Epithelial cell of esophagus (primary cell): ENCODE results near the gene BCL7A.
"Not testable (repeated sequence)": the region's sequence is repeated elsewhere in the genome, so short reads cannot be mapped to it uniquely, and the experiment has no call there.

Experiments
- DNase-seq: peaks from one replicate; pipeline ENCODE4 v3.0.0; 2010; ENCODE audit warnings: low read depth
- H3K4me3 ChIP-seq: 2 replicates; pipeline ENCODE4 v1.5.1; 2011; ENCODE audit warnings: mild to moderate bottlenecking, low read length, control low read depth
- TF ChIP-seq, protein P1 (sequence below): IDR thresholded peaks from 2 replicates; pipeline ENCODE4 v1.5.1; 2011; ENCODE audit warnings: low read depth, mild to moderate bottlenecking, low read length, control low read depth, inconsistent platforms; ENCODE audit not compliant: insufficient read depth; ENCODE audit errors: missing control alignments

The BCL7A gene

DNA sequence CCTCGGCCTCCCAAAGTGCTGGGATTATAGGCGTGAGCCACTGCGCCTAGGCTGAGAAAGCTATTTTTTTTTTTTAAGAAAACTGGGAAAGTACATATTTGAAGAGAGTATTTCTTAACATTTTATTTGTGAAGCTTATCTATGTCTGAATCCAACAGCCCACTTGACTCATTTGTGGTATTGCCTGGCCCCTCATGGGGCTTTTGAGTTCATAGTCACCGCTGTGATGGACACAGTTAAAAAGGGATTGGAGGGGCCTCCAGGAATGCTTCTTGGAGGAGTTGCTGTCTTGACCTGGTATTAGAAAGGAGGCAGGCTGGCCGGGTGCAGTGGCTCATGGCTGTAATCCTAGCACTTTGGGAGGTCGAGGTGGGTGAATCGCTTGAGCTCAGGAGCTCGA is 26.5 kb downstream of the BCL7A start:
- H3K4me3 ChIP-seq = no peak overlapping the region
- DNase-seq = no peak
- TF ChIP-seq, protein P1, sequence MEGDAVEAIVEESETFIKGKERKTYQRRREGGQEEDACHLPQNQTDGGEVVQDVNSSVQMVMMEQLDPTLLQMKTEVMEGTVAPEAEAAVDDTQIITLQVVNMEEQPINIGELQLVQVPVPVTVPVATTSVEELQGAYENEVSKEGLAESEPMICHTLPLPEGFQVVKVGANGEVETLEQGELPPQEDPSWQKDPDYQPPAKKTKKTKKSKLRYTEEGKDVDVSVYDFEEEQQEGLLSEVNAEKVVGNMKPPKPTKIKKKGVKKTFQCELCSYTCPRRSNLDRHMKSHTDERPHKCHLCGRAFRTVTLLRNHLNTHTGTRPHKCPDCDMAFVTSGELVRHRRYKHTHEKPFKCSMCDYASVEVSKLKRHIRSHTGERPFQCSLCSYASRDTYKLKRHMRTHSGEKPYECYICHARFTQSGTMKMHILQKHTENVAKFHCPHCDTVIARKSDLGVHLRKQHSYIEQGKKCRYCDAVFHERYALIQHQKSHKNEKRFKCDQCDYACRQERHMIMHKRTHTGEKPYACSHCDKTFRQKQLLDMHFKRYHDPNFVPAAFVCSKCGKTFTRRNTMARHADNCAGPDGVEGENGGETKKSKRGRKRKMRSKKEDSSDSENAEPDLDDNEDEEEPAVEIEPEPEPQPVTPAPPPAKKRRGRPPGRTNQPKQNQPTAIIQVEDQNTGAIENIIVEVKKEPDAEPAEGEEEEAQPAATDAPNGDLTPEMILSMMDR = no peak

DNA sequence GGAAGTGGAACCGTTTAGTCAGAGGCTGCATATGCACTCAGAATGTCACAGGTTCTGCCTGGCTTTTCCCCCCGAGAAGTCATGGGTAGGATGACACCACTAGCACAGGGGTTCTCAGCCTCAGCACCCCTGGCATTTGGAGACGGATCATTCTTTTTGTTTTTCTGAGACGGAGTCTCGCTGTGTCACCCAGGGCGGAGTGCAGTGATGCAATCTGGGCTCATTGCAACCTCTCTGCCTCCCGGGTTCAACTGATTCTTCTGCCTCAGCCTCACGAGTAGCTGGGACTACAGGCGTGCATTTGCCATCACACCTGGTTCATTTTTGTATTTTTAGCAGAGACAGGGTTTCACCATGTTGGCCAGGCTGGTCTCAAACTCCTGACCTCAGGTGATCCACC is 28.1 kb downstream of the BCL7A start:
- no peak for DNase-seq
- H3K4me3 ChIP-seq = no peak overlapping the region
- TF ChIP-seq, protein P1 = no peak

DNA sequence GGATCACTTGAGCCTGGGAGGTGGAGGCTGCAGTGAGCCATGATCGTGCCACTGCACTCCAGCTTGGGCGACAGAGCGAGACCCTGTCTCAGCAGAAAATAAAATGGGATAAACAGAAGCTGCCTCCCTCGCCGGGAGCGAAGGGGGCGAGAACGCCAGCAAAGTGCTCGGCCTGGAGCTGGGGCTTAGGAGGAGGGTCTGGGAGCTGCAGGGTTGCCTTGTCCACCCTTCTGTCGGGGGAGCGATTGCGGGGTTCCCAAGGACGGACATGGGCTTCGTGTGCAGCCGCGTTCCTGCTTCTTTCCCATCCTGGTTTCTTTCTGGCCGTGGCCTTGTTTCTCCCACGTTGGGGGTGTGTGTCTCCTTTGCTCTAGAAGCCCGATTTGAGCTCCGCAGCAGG is 29.0 kb downstream of the BCL7A start:
- TF ChIP-seq, protein P1 = no peak
- H3K4me3 ChIP-seq = no peak overlapping the region
- no peak for DNase-seq

DNA sequence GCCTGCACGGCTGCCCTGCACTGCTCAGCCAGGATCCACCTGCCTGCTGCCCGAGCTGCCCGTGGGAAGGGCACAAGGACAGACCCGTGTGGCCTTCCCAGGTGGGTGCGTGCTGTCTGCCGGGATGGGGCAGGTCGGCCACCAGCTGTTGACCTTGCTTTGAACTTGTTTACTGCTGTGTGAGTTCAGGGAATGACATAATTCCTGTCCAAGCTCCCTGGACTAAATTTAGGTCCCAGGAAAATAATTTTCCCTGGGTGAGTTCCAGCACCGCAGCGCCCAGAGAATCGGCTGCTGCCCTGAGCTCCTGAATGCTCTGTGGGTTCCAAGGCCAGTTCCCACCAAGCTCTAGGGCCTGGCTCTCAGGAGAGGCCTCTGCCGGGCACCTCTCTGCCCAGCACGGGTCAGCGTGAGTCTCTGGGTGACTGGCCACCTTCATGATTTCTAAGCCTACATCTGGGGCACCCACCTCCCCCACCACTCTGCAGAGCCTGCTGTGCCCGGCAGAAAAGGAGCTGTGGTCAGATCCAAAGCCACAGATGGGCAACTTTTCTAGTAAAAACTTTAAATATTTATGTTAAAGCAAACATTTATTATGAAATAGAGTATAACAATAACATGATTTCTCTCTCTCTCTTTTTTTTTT is 29.7 kb downstream of the BCL7A start:
- DNase-seq = no peak
- TF ChIP-seq, protein P1 = no peak
- H3K4me3 ChIP-seq = no peak overlapping the region

DNA sequence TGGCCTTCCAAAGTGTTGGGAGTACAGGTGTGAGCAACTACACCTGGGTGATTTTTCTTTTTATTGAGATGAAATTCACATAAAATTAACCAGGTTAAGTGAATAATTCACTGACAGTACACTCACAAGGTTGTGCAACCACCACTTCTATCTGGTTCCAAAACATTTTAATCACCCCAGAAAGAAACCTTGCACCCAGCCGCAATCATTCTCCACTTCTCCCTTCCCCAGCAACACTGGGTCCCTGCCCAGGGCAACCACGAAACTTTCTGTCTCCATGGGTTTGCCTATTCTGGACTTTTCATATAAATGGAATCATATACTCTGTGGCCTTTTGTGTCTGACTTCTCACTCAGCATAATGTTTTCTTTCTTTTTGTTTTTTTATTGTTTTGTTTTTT is 30.6 kb downstream of the BCL7A start:
- no peak for DNase-seq
- no peak overlapping the region for H3K4me3 ChIP-seq
- TF ChIP-seq, protein P1 = no peak

DNA sequence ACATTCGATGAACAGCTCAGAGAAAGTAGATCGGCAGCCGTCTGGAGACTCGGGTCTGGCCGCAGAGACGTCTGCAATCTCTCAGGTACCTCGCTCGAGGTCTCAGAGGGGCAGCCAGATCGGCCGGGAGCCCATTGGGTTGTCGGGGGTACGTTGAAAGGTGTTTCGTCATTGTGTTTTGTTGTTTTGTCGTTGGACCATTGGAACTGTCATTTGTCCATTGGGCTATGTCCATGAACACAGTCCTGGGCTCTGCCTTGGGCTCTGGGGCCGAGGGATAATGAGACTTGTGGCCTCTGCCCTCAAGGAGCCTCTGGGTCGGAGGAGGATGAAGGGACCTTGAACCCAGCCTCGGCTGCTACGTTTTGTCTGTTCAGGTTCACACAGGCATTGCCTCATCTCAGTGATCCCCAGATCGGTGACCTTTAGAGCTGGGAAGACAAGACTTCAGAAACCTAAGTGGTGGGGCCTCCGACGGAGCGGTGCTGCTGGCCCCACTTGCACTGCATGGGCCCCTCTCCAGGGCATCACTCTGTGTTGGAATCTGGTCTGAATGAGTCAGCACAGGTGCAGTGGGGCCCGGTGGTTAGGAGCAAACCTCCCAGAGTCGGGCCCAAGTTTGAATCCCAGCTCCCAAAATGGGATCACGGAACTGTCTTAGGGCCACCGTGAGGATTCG is 33.3 kb downstream of the BCL7A start:
- no peak overlapping the region for H3K4me3 ChIP-seq
- TF ChIP-seq, protein P1 = no peak
- no peak for DNase-seq

DNA sequence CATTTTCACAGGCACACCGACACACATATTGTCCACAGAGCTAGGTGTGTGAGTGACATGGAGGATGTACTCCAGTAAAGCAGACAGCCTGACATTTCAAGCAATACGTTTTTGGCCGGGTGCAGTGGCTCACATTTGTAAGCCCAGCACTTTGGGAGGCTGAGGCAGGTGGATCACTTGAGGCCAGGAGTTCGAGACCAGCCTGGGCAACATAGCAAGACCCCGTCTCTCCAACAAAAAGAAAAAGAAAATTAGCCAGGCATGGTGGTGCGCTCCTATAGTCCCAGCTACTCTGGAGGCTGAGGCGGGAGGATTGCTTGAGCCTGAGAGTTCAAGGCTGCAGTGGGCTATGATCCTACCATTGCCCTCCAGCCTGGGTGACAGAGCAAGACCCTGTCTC is 34.7 kb downstream of the BCL7A start:
- not testable (repeated sequence) for DNase-seq, H3K4me3 ChIP-seq
